ENCODE measurements around the gene ESRRG.

DNA sequence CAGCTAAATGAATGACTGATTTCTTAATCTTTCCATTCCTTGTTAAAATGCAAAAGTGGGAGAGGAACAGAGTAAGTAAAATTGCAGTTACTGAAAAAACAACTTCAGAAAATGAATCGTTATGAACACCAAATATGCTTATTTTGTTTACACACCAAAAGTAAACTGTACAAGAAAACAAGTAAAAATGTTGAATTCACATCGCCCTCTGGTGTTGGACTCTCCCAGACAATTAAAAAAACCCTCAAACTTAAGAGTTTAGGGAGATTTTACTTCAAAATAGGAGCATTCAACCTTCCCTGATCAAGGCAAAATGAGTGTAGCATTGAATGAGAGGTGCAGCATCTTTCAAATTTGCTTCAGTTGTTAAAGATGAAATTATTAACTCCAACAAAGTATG, 19.4 kb upstream of the ESRRG start:
- TF ChIP-seq POLR2AphosphoS5 (IDR thresholded peaks at IDR 0.05; ENCODE audit: borderline replicate concordance, low read depth, low read length) (no peak), EZH2 (IDR thresholded peaks at IDR 0.05) (no peak), FOXP2 (optimal IDR thresholded peaks at IDR 0.05; ENCODE audit: control extremely low read depth, extremely low read length, insufficient read depth) (no peak)
